Activated T-cell treated with anti-CD3 and anti-CD28 coated beads, Interleukin-2, amount 50 U/mL, for 24 hours (primary cell): ENCODE results near the gene ALDH18A1.
A peak's percentile ranks its signal among the peaks of the same experiment; 100 is the strongest.
"Not testable (repeated sequence)": the region's sequence is repeated elsewhere in the genome, so short reads cannot be mapped to it uniquely, and the experiment has no call there.

Experiments
- DNase-seq: peaks from one replicate; pipeline ENCODE4 v3.0.0-alpha.2; 2020
- H3K27ac Mint-ChIP-seq: 2 replicates; pipeline ENCODE4 v1.8.0; 2020; ENCODE audit warnings: mild to moderate bottlenecking, mixed read lengths
- H3K27me3 Mint-ChIP-seq: 2 replicates; pipeline ENCODE4 v1.8.0; 2020; ENCODE audit warnings: mixed read lengths
- H3K36me3 Mint-ChIP-seq: 2 replicates; pipeline ENCODE4 v1.8.0; 2020; ENCODE audit warnings: low read depth, mixed read lengths
- H3K4me1 Mint-ChIP-seq: 2 replicates; pipeline ENCODE4 v1.8.0; 2020; ENCODE audit warnings: low read depth, mixed read lengths
- H3K4me3 Mint-ChIP-seq: 2 replicates; pipeline ENCODE4 v1.8.0; 2020; ENCODE audit warnings: mild to moderate bottlenecking, moderate library complexity, mixed read lengths
- H3K9me3 Mint-ChIP-seq: 2 replicates; pipeline ENCODE4 v1.8.0; 2020; ENCODE audit warnings: mixed read lengths

The ALDH18A1 gene

GRCh38 chr10:95626500-95626899 lies 30.0 kb downstream of the ALDH18A1 start:
- no peak overlapping the region for H3K27ac Mint-ChIP-seq
- no peak overlapping the region for H3K4me3 Mint-ChIP-seq
- peaks cover 95% of the 10 kb centered on the region for H3K36me3 Mint-ChIP-seq
- H3K9me3 Mint-ChIP-seq = no peaks in the 10 kb centered on the region
- H3K27me3 Mint-ChIP-seq = no peaks in the 10 kb centered on the region
- no peak for DNase-seq
- no peaks in the 10 kb centered on the region for H3K4me1 Mint-ChIP-seq

- H3K9me3 Mint-ChIP-seq, DNase-seq, H3K27ac Mint-ChIP-seq, H3K27me3 Mint-ChIP-seq, H3K4me1 Mint-ChIP-seq, H3K4me3 Mint-ChIP-seq: not testable (repeated sequence)
- peaks cover 96% of the 10 kb centered on the region for H3K36me3 Mint-ChIP-seq
Measured at GRCh38 chr10:95620415-95620814, 36.1 kb downstream of the ALDH18A1 start.

DNA sequence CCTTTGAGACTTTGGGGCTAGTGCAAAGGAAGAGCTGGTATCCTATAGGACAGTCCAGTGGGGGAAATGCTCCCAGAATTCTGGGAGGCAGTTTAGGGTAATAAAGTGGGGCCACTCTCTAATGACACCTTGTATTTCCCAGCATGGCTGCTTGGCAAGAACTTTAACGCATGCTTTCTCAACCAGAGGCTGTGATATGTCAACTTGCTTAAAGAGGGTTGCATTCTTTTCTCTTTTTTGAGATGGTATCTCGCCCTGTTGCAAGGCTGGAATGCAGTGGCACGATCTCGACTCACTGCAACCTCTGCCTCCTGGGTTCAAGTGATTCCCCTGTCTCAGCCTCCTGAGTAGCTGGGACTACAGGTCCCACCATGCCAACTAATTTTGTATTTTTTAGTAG lies 38.4 kb downstream of the ALDH18A1 start:
- peaks cover 2% of the 10 kb centered on the region for H3K9me3 Mint-ChIP-seq
- peaks cover 97% of the 10 kb centered on the region for H3K36me3 Mint-ChIP-seq
- H3K4me1 Mint-ChIP-seq = no peaks in the 10 kb centered on the region
- no peak overlapping the region for H3K27ac Mint-ChIP-seq
- no peaks in the 10 kb centered on the region for H3K27me3 Mint-ChIP-seq
- DNase-seq = no peak
- no peak overlapping the region for H3K4me3 Mint-ChIP-seq

DNA sequence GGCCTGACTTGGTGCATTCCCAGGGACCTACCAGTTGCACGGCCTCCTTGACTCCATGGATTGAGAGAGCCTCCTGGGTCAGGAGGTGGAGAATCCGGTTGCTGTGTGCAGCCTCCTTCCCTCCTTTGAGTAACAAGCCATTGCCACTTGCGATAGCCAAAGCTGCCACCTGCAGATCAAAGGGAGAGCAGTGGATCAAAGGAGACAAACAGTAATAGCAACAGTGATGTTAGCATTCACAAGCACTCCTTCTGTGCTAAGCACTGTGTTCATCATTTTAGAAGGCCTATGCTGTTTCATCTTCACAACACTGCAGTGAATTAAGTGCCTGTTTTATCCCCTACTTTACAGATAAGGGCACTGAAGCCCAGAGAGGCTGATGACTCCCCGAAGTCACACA lies 40.1 kb downstream of the ALDH18A1 start:
- peaks cover 100% of the 10 kb centered on the region for H3K36me3 Mint-ChIP-seq
- H3K4me1 Mint-ChIP-seq = no peaks in the 10 kb centered on the region
- no peak overlapping the region for H3K4me3 Mint-ChIP-seq
- DNase-seq = no peak
- H3K27ac Mint-ChIP-seq = no peak overlapping the region
- H3K9me3 Mint-ChIP-seq = peaks cover 2% of the 10 kb centered on the region
- no peaks in the 10 kb centered on the region for H3K27me3 Mint-ChIP-seq

DNA sequence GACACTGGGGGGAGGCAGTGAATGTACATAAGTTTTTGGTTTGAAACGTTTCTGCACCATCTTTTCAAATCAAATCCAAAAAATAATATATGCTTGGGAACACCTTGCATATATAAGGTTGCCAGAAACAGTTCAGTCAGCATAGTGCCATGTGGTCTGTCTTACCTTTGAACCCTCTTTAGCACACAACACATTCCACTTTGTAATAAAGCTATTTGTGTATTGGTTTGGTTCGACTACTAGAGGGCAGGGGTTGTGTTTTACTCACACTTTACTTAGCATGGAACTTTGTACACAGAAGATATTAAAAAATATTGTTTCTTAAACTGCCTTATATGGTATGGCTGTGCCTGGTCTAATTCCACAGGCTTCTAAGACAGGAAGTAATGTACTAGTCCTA lies 43.2 kb downstream of the ALDH18A1 start:
- no peaks in the 10 kb centered on the region for H3K9me3 Mint-ChIP-seq
- no peak overlapping the region for H3K4me3 Mint-ChIP-seq
- no peaks in the 10 kb centered on the region for H3K27me3 Mint-ChIP-seq
- no peak overlapping the region for H3K27ac Mint-ChIP-seq
- H3K4me1 Mint-ChIP-seq = no peaks in the 10 kb centered on the region
- peaks cover 100% of the 10 kb centered on the region for H3K36me3 Mint-ChIP-seq
- DNase-seq = no peak

DNA sequence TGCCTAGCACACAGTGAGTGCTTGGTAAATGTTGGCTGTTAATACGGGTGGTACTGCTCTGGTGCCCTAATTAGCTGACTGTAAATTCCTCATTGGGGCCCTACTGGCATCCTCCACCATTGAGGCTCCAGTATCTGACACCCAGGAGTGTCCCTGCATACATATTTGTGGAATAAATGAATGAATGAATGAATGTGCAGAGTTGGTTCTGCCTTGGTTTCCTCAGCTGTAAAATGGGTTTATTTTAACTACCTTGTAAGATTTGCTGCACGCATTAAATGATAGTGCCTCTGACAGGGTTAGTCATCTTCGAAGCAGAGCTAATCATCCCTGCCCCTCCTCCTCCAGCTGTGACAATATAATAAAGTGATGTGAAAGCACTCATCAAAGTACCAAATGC lies 45.8 kb downstream of the ALDH18A1 start:
- no peak overlapping the region for H3K4me3 Mint-ChIP-seq
- H3K27ac Mint-ChIP-seq = no peak overlapping the region
- peaks cover 100% of the 10 kb centered on the region for H3K36me3 Mint-ChIP-seq
- no peak for DNase-seq
- no peaks in the 10 kb centered on the region for H3K4me1 Mint-ChIP-seq
- no peaks in the 10 kb centered on the region for H3K27me3 Mint-ChIP-seq
- no peaks in the 10 kb centered on the region for H3K9me3 Mint-ChIP-seq

DNA sequence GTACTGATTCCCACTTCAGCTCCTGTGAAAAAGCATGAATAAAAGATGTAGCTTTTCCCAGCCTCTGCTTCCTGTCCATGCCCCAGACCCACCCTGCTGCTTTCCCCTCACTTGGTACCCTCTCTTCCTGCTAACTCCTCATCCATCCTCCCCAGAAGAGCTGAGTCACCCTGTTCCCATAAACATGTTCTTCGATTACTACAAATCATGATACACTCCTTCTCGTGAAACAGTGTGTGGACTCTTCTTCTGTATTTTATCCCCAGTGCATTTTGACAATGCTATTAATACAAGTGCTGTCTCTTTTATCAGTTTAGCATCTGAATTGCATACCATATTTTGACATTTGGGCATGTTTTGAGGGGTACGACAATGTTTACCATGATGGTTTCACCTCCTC lies 49.6 kb downstream of the ALDH18A1 start:
- Mint-ChIP-seq H3K27ac (peak overlapping the region; percentile 48), H3K4me3 (no peak overlapping the region), H3K9me3 (no peaks in the 10 kb centered on the region), H3K27me3 (no peaks in the 10 kb centered on the region), H3K4me1 (no peaks in the 10 kb centered on the region), H3K36me3 (peaks cover 81% of the 10 kb centered on the region)
- no peak for DNase-seq

- H3K27ac Mint-ChIP-seq = peak overlapping the region; percentile 31
- H3K4me1 Mint-ChIP-seq = no peaks in the 10 kb centered on the region
- H3K36me3 Mint-ChIP-seq = peaks cover 64% of the 10 kb centered on the region
- no peaks in the 10 kb centered on the region for H3K9me3 Mint-ChIP-seq
- H3K27me3 Mint-ChIP-seq = no peaks in the 10 kb centered on the region
- DNase-seq = no peak
- H3K4me3 Mint-ChIP-seq = no peak overlapping the region
Measured at GRCh38 chr10:95605163-95605562, 51.3 kb downstream of the ALDH18A1 start.

DNA sequence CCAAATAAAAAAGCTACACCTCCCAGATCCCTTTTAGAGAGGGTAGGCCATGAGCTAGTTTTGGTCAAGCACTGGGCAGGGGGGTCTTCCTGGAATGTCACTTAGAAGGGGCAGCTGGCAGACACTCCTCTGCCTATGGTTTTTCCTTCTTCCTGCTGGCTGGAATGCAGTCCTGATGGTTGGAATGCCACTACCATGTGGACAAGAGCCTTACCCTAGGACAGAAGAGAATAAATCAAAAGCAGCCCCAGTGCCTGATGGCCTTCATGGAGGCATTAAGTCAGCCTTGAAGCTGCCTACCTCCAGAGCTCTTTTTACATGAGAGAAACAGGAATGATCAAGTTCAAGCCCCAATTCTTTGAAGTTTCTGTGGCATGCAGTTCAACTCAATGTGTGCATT lies 51.9 kb downstream of the ALDH18A1 start:
- no peak overlapping the region for H3K4me3 Mint-ChIP-seq
- peaks cover 58% of the 10 kb centered on the region for H3K36me3 Mint-ChIP-seq
- H3K9me3 Mint-ChIP-seq = no peaks in the 10 kb centered on the region
- no peak for DNase-seq
- H3K4me1 Mint-ChIP-seq = no peaks in the 10 kb centered on the region
- H3K27ac Mint-ChIP-seq = no peak overlapping the region
- no peaks in the 10 kb centered on the region for H3K27me3 Mint-ChIP-seq

- H3K4me1 Mint-ChIP-seq = no peaks in the 10 kb centered on the region
- H3K9me3 Mint-ChIP-seq = no peaks in the 10 kb centered on the region
- DNase-seq = no peak
- H3K27me3 Mint-ChIP-seq = no peaks in the 10 kb centered on the region
- H3K27ac Mint-ChIP-seq = no peak overlapping the region
- H3K36me3 Mint-ChIP-seq = peaks cover 36% of the 10 kb centered on the region
- H3K4me3 Mint-ChIP-seq = no peak overlapping the region
Measured at GRCh38 chr10:95602382-95602781, 54.1 kb downstream of the ALDH18A1 start.

- peak; percentile 45 for DNase-seq
- no peaks in the 10 kb centered on the region for H3K4me1 Mint-ChIP-seq
- H3K4me3 Mint-ChIP-seq = no peak overlapping the region
- H3K27ac Mint-ChIP-seq = no peak overlapping the region
- peaks cover 7% of the 10 kb centered on the region for H3K27me3 Mint-ChIP-seq
- H3K36me3 Mint-ChIP-seq = peaks cover 24% of the 10 kb centered on the region
- H3K9me3 Mint-ChIP-seq = no peaks in the 10 kb centered on the region
Measured at GRCh38 chr10:95601116-95601719, 55.3 kb downstream of the ALDH18A1 start.

DNA sequence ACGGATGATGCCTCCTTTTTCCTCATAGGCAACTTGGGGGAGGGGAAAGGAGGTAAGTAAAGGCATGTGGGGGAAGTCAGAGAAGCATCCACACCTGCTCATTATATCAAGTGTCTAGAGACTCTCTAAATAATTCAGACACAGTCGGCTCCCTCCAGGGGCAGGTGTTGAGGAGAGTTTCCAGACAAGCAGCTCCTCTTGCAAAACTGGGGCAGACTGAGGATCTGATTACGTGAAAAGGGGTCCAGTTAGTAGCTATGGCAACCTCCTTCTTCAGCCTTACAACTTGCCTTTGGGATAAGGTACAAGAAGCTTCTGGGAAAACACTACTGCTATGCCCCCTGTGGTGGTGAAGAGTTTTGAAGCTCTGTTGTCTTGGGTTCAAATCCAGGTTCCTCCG lies 56.4 kb downstream of the ALDH18A1 start:
- H3K9me3 Mint-ChIP-seq = no peaks in the 10 kb centered on the region
- H3K4me1 Mint-ChIP-seq = no peaks in the 10 kb centered on the region
- H3K36me3 Mint-ChIP-seq = peaks cover 14% of the 10 kb centered on the region
- H3K27ac Mint-ChIP-seq = no peak overlapping the region
- H3K27me3 Mint-ChIP-seq = peaks cover 10% of the 10 kb centered on the region
- no peak for DNase-seq
- no peak overlapping the region for H3K4me3 Mint-ChIP-seq

- no peaks in the 10 kb centered on the region for H3K36me3 Mint-ChIP-seq
- no peak for DNase-seq
- H3K4me1 Mint-ChIP-seq = no peaks in the 10 kb centered on the region
- no peak overlapping the region for H3K27ac Mint-ChIP-seq
- no peaks in the 10 kb centered on the region for H3K9me3 Mint-ChIP-seq
- H3K4me3 Mint-ChIP-seq = no peak overlapping the region
- H3K27me3 Mint-ChIP-seq = peaks cover 10% of the 10 kb centered on the region
Measured at GRCh38 chr10:95597788-95598187, 58.7 kb downstream of the ALDH18A1 start.

- H3K27me3 Mint-ChIP-seq = peaks cover 11% of the 10 kb centered on the region
- DNase-seq = no peak
- H3K9me3 Mint-ChIP-seq = no peaks in the 10 kb centered on the region
- no peaks in the 10 kb centered on the region for H3K4me1 Mint-ChIP-seq
- H3K27ac Mint-ChIP-seq = no peak overlapping the region
- no peaks in the 10 kb centered on the region for H3K36me3 Mint-ChIP-seq
- no peak overlapping the region for H3K4me3 Mint-ChIP-seq
Measured at GRCh38 chr10:95588025-95588424, 68.5 kb downstream of the ALDH18A1 start.

GRCh38 chr10:95579835-95580535 lies 76.5 kb downstream of the ALDH18A1 start:
- no peak overlapping the region for H3K27ac Mint-ChIP-seq
- no peaks in the 10 kb centered on the region for H3K4me1 Mint-ChIP-seq
- no peaks in the 10 kb centered on the region for H3K9me3 Mint-ChIP-seq
- H3K27me3 Mint-ChIP-seq = peaks cover 27% of the 10 kb centered on the region
- H3K36me3 Mint-ChIP-seq = no peaks in the 10 kb centered on the region
- DNase-seq = no peak
- H3K4me3 Mint-ChIP-seq = no peak overlapping the region
